Measurements from ENCODE around the gene EFHD2.

The EFHD2 gene

DNA sequence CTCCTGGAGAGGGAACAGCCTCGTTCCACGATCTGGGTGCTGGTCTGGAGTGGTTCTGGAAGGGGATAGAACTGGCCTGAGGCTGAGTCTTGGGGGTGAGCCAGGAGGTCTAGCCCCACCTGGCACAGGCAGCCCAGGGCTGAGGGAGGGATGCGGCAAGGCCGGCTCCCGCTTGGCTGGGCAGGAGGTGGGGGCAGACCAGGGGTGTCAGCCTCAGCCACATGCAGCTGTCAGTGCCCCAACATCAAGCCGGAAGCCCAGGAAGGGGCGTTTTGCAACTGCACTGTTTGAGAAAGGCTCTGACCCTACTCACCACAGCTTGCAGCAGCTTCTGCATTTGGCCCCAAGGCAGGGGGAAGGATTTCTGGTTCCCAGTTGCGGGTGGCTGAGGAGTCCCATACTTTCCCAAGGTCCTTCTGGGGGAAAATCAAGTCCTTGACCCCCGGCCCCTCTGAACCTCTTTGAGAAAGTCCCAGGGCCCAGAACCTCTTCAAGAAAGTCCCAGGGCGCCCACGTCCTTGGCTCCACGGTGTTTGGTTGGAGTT lies 2.0 kb downstream of the EFHD2 start:
- in situ Hi-C loops (cut with MboI; ENCODE audit: low sequenced_read_pairs) = no loop called here

GRCh38 chr1:15412175-15412800 lies 2.6 kb downstream of the EFHD2 start:
- in situ Hi-C loops (cut with MboI; ENCODE audit: low sequenced_read_pairs) = no loop called here

- in situ Hi-C loops (cut with MboI; ENCODE audit: low sequenced_read_pairs) = no loop called here
Measured at GRCh38 chr1:15412843-15413242, 3.2 kb downstream of the EFHD2 start.

- in situ Hi-C loops (cut with MboI; ENCODE audit: low sequenced_read_pairs) = no loop called here
Measured at GRCh38 chr1:15413563-15414444, 4.1 kb downstream of the EFHD2 start.

- in situ Hi-C loops (cut with MboI; ENCODE audit: low sequenced_read_pairs) = no loop called here
Measured at GRCh38 chr1:15414445-15414983, 4.8 kb downstream of the EFHD2 start.

DNA sequence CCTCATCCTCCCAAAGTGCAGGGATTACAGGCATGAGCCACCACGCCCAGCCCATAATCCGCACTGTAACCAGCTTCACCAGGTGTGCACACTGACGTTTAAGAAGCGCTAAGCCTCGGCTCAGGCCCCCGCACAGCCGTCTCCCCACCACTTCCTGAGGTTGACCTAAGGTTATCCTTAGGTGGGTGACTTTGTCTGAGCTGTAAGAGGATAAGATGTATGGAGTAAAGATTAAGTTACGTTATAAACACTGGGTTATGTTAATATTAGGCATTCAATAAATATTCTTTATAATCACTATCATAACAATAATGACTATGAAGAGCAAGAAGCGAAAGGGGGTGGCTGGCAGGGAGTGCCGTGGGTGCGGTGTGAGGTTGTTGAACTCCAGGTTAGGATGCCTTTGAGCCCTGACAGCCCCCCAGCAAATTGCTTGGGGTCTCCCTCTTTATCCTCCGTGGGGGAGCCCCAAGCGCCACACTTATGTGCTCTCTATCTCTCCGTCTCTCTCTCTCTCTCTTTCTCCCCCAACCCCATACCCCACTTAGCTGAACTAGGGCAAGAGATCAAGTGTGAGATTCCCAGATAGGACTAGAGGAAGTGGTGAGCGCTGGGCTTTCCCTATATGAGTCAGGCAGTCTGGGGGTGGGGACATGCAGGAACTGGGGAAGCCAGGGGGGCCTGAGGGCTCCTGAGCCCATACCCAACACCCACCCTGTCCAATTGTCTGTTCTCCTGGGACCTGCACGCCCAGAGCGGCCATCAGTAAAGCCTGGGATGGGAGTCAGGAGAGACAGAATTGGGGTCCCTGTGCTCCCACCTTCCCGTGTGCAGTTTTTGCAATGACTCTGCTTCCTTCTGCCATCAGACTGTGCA lies 7.6 kb downstream of the EFHD2 start:
- in situ Hi-C loops (cut with MboI; ENCODE audit: low sequenced_read_pairs) = no loop called here

GRCh38 chr1:15418806-15419515 lies 9.3 kb downstream of the EFHD2 start:
- in situ Hi-C loops (cut with MboI; ENCODE audit: low sequenced_read_pairs) = no loop called here

- in situ Hi-C loops (cut with MboI; ENCODE audit: low sequenced_read_pairs) = no loop called here
Measured at GRCh38 chr1:15420853-15421465, 11.3 kb downstream of the EFHD2 start.

- in situ Hi-C loops (cut with MboI; ENCODE audit: low sequenced_read_pairs) = no loop called here
Measured at GRCh38 chr1:15422871-15423270, 13.2 kb downstream of the EFHD2 start.

GRCh38 chr1:15423355-15424077 lies 13.8 kb downstream of the EFHD2 start:
- in situ Hi-C loops (cut with MboI; ENCODE audit: low sequenced_read_pairs) = no loop called here

DNA sequence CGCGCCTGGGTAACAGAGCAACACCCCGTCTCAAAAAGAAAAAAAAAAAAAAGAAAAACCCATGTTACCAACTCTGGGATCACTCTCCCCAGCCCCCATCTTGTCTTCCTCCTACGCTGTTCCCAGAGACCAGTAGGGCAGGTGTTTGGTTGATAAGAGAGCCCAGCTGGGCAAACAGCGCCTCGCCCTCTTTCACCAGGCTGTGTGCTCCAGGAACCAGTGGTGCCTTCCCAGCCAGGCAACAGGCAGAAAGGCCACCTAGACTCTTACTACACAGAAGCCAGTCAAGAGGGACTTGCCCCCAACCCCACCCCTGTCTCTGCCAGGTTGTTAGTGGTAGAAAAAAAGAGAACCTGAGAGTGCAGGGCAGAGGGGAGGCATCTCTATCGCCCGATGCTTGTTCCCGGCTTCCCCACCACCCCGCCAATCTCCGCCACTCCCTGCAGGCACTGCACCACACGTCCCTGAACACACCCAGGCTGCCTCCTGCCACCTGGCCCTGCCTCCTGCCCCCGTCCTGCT lies 14.5 kb downstream of the EFHD2 start:
- in situ Hi-C loops (cut with MboI; ENCODE audit: low sequenced_read_pairs) = no loop called here

DNA sequence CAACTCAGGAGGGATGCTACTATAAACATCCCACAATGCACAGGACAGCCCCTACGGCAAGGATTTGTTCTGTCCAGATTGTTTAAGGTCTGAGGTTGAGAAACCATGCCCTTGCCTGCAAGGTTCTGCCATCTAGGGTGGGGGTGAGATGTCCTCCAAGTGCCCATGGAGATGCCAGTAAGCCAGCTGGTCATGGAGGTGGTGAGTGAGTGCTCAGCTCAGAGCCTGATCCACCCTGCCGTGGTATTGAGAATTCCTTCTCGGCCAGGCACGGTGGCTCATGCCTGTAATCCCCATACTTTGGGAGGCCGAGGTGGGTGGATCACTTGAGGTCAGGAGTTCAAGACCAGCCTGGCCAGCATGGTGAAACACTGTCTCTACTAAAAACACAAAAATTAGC lies 15.3 kb downstream of the EFHD2 start:
- in situ Hi-C loops (cut with MboI; ENCODE audit: low sequenced_read_pairs) = loop anchor here (5.0 kb wide), 1 partner anchor 98 kb away; no protein-coding TSS in a partner anchor

GRCh38 chr1:15425521-15425920 lies 15.8 kb downstream of the EFHD2 start:
- in situ Hi-C loops (cut with MboI; ENCODE audit: low sequenced_read_pairs) = loop anchor here (5.0 kb wide), 1 partner anchor 98 kb away; no protein-coding TSS in a partner anchor

DNA sequence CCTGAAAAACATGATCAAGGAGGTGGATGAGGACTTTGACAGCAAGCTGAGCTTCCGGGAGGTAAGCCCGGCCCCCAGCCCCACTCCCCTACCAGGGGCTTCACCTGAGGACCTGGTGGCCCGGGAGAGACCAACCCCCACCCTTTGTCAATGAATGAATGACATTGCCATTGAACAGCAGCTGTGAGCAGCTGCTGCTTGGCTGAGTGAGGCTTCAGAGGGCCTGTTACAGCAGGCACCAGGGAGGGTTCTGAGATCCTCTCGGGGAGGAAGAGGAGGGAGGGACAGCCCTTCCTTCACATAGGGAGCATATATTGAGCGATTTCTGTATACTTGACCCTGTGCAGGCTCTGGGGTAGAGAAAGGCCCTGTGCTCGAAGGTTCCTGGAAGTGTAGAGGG lies 16.3 kb downstream of the EFHD2 start:
- in situ Hi-C loops (cut with MboI; ENCODE audit: low sequenced_read_pairs) = loop anchor here (5.0 kb wide), 1 partner anchor 99 kb away; no protein-coding TSS in a partner anchor

- in situ Hi-C loops (cut with MboI; ENCODE audit: low sequenced_read_pairs) = loop anchor here (5.0 kb wide), 1 partner anchor 99 kb away; no protein-coding TSS in a partner anchor
Measured at GRCh38 chr1:15426492-15427279, 17.0 kb downstream of the EFHD2 start.

GRCh38 chr1:15427280-15427666 lies 17.6 kb downstream of the EFHD2 start:
- in situ Hi-C loops (cut with MboI; ENCODE audit: low sequenced_read_pairs) = loop anchor here (5.0 kb wide), 1 partner anchor 100 kb away; no protein-coding TSS in a partner anchor

- in situ Hi-C loops (cut with MboI; ENCODE audit: low sequenced_read_pairs) = loop anchor here (5.0 kb wide), 1 partner anchor 101 kb away; no protein-coding TSS in a partner anchor
Measured at GRCh38 chr1:15428252-15428651, 18.6 kb downstream of the EFHD2 start.
